HEK293 (cell line): Measurements from ENCODE around the gene KLC4.
A peak's percentile ranks its signal among the peaks of the same experiment; 100 is the strongest.
"Not testable (repeated sequence)": the region's sequence is repeated elsewhere in the genome, so short reads cannot be mapped to it uniquely, and the experiment has no call there.

Experiments
- CTCF ChIA-PET: fragments of 350-600 bp; formaldehyde crosslinking; extraction: SDS; loops from one replicate; lab custom pipeline; 2021; ENCODE audit warnings: antibody characterized with exemption; lab: Yijun Ruan, JAX
- POLR2A ChIA-PET: fragments of 300-600 bp; formaldehyde crosslinking; extraction: SDS; loops from one replicate; lab custom pipeline; 2020; ENCODE audit warnings: antibody characterized with exemption, inconsistent platforms; lab: Yijun Ruan, JAX
- H3K27ac ChIP-seq: fragments of 200-500 bp; sonication (Bioruptor generic); 2 replicates; pipeline ENCODE4 v1.5.1; 2014; ENCODE audit warnings: low read depth, low read length, control low read depth, inconsistent platforms; ENCODE audit errors: extremely low read depth
- H3K36me3 ChIP-seq, 2 experiments: fragments of 200-500 bp in 1 of 2; sonication (Bioruptor generic) in 1 of 2; 1 replicate in 1 of 2; 2 replicates in 1 of 2; pipeline ENCODE4 v1.5.1; 2014 to 2017; ENCODE audit warnings: inconsistent platforms in 2 of 2, low read length in 2 of 2; ENCODE audit not compliant: control insufficient read depth in 2 of 2, insufficient read depth in 1 of 2
- H3K4me1 ChIP-seq: fragments of 200-500 bp; sonication (Bioruptor generic); 2 replicates; pipeline ENCODE4 v1.5.1; 2014; ENCODE audit warnings: mild to moderate bottlenecking, low read length, inconsistent platforms; ENCODE audit not compliant: control insufficient read depth, insufficient read depth
- H3K4me3 ChIP-seq: 2 replicates; pipeline ENCODE4 v1.5.1; 2011; ENCODE audit warnings: low read depth, mild to moderate bottlenecking, control low read depth, low read length, moderate library complexity
- H3K9me3 ChIP-seq: fragments of 200-500 bp; sonication (Bioruptor generic); 2 replicates; pipeline ENCODE4 v1.5.1; 2014; ENCODE audit warnings: low read depth, low read length, inconsistent platforms; ENCODE audit not compliant: control insufficient read depth, insufficient read depth
- KLF10 ChIP-seq: fragments of 450-650 bp; IDR thresholded peaks from 2 replicates; pipeline ENCODE4 v1.5.1; 2018; ENCODE audit warnings: missing biosample characterization, mild to moderate bottlenecking, missing genetic modification characterization
- OSR2 ChIP-seq: fragments of 450-650 bp; formaldehyde crosslinking; IDR thresholded peaks from 2 replicates; pipeline ENCODE4 v1.5.1; 2016; ENCODE audit warnings: missing biosample characterization, missing genetic modification characterization
- PRDM1 ChIP-seq: fragments of 450-650 bp; formaldehyde crosslinking; IDR thresholded peaks from 2 replicates; pipeline ENCODE4; 2016; ENCODE audit warnings: missing biosample characterization, missing genetic modification characterization
- ZBTB21 ChIP-seq: fragments of 450-650 bp; formaldehyde crosslinking; IDR thresholded peaks from 2 replicates; pipeline ENCODE4 v1.5.1; 2017; ENCODE audit warnings: missing biosample characterization, missing genetic modification characterization
- ZNF19 ChIP-seq: fragments of 450-650 bp; formaldehyde crosslinking; IDR thresholded peaks from 2 replicates; pipeline ENCODE4; 2016; ENCODE audit warnings: missing biosample characterization, missing genetic modification characterization, low read depth
- ZNF23 ChIP-seq: fragments of 450-650 bp; formaldehyde crosslinking; IDR thresholded peaks from 2 replicates; pipeline ENCODE4 v1.5.1; 2016; ENCODE audit warnings: missing biosample characterization, missing genetic modification characterization, borderline replicate concordance
- ZNF394 ChIP-seq: fragments of 450-650 bp; formaldehyde crosslinking; IDR thresholded peaks from 2 replicates; pipeline ENCODE4 v1.5.1; 2016; ENCODE audit warnings: missing biosample characterization, missing genetic modification characterization, mild to moderate bottlenecking, moderate library complexity, borderline replicate concordance
- ZNF404 ChIP-seq: fragments of 450-650 bp; formaldehyde crosslinking; IDR thresholded peaks from 2 replicates; pipeline ENCODE4 v1.5.1; 2017; ENCODE audit warnings: missing biosample characterization, missing genetic modification characterization
- ZNF571 ChIP-seq: fragments of 450-650 bp; formaldehyde crosslinking; IDR thresholded peaks from 2 replicates; pipeline ENCODE4 v1.5.0; 2017; ENCODE audit warnings: missing biosample characterization, missing genetic modification characterization
- ZNF600 ChIP-seq: fragments of 450-650 bp; formaldehyde crosslinking; IDR thresholded peaks from 2 replicates; pipeline ENCODE4 v1.5.1; 2016; ENCODE audit warnings: missing biosample characterization, missing genetic modification characterization
- ZNF768 ChIP-seq: fragments of 450-650 bp; formaldehyde crosslinking; IDR thresholded peaks from 2 replicates; pipeline ENCODE4 v1.5.1; 2018; ENCODE audit warnings: missing biosample characterization, mild to moderate bottlenecking, missing genetic modification characterization
- ZXDB ChIP-seq: fragments of 450-650 bp; formaldehyde crosslinking; IDR thresholded peaks from 2 replicates; pipeline ENCODE4 v1.5.1; 2016; ENCODE audit warnings: missing biosample characterization, missing genetic modification characterization
- TF ChIP-seq, protein P1 (sequence below): fragments of 450-650 bp; formaldehyde crosslinking; IDR thresholded peaks from 2 replicates; pipeline ENCODE4 v1.5.1; 2017; ENCODE audit warnings: missing biosample characterization, mild to moderate bottlenecking, missing genetic modification characterization, moderate library complexity
- TF ChIP-seq, protein P2 (sequence below): fragments of 450-650 bp; formaldehyde crosslinking; IDR thresholded peaks from 2 replicates; pipeline ENCODE4 v1.5.1; 2017; ENCODE audit warnings: missing biosample characterization, missing genetic modification characterization
- TF ChIP-seq, protein P3 (sequence below): fragments of 450-650 bp; formaldehyde crosslinking; IDR thresholded peaks from 2 replicates; pipeline ENCODE4 v1.5.1; 2016; ENCODE audit warnings: missing biosample characterization, missing genetic modification characterization

The KLC4 gene

DNA sequence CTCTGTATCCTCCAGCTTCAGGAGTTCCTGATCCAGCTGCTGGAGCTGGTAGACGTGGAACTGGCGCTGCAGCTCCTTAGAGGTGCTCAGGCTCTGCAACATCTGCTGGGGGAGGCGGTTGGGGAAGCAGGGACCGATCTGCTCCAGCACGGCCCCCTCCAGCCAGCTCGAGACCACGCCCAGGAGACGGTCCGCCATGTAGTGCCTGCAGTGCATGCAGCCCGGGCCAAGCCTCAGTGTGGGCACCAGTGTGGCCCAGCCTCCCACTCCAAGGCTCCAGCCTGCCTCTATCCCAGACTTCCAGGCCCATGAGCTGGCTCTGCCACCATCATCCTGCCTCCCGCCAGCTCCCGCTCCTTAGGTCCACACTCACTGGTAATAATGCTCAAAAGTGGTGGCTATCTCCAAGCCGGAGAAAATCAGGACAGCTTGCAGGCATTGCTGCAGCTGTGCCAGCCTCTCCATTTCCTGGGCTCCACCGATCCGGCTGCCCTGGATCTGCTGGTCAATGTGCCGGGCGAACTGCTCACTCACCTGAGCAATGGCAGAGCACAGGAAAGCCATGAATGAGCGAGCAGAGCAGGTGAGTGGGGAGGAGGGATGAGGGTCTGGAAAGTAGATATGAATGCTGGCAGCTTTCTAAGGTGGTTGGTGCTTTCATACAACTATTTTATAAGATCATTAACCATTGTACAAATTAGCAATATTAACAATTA, 18.7 kb upstream of the KLC4 start:
- CTCF ChIA-PET = interaction anchor here (0.7 to 1.0 kb wide), 3 partner anchors 14 to 77 kb away, joined by 3 to 4 read pairs (median 4); no protein-coding TSS in a partner anchor
- TF ChIP-seq KLF10 (tag by site-specific recombination) (no peak), ZNF600 (tag by site-specific recombination) (0 out of 2 replicates have a peak, but pooled peaks have one; percentile 19)
- no peak overlapping the region for H3K4me3 ChIP-seq
- H3K4me1 ChIP-seq = no peaks in the 10 kb centered on the region
- POLR2A ChIA-PET = interaction anchor here (0.7 to 2.4 kb wide), 5 partner anchors 9 to 20 kb away, joined by 3 to 6 read pairs (median 5); partner anchors contain the start of genes CUL7 and RRP36
- H3K9me3 ChIP-seq = no peaks in the 10 kb centered on the region
- H3K27ac ChIP-seq = no peak overlapping the region
- peaks cover 41 to 84% of the 10 kb centered on the region in 2 experiments for H3K36me3 ChIP-seq

DNA sequence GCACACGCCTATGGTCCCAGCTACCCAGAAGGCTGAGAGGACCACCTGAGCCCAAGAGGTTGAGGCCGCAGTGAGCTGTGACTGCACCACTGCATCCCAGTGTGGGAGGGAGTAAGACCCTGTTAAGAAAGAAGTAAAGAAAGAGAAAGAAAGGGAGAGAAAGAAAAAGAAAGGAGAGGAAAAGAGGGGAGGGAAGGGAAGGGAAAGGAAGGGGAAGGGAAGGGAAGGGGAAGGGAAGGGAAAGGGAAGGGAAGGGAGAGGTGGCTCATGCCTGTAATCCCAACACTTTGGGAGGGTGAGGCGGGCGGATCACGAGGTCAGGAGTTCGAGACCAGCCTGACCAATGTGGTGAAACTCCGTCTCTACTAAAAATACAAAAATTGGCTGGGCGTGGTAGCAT, 18.0 kb upstream of the KLC4 start:
- not testable (repeated sequence) for H3K4me3 ChIP-seq, H3K27ac ChIP-seq, H3K9me3 ChIP-seq, H3K4me1 ChIP-seq
- CTCF ChIA-PET = interaction anchor here (0.6 to 1.5 kb wide), 3 partner anchors 14 to 103 kb away, joined by 3 read pairs; no protein-coding TSS in a partner anchor
- H3K36me3 ChIP-seq = peaks cover 34 to 86% of the 10 kb centered on the region in 2 experiments
- peak; percentile 94 for TF ChIP-seq PRDM1 (tag by site-specific recombination)
- TF ChIP-seq, all 188 proteins: peak for 1; not testable (repeated sequence) for 187
- POLR2A ChIA-PET = interaction anchor here (1.3 to 4.2 kb wide), 4 partner anchors 8 to 18 kb away, joined by 3 to 17 read pairs (median 5); partner anchors contain the start of gene CUL7

DNA sequence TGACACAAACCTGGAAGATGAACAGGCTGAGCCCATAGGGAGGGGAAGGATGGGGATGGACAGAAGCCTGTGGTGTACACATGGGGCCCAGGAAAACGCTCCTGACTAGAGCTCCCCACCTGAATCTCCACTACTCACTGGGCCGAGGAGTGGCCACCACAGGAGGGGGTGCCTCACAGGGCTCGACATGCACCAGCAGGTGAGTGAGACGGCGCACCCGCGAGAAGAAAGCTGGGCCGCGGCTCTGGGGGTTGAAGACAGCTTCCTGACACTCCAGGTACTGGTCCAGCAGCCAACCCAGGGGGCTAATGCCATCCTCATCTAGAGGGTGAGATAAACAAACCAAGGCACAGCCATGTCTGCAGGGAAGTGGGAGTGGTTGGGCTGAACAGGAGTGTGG, 16.1 kb upstream of the KLC4 start:
- TF ChIP-seq, protein P1, sequence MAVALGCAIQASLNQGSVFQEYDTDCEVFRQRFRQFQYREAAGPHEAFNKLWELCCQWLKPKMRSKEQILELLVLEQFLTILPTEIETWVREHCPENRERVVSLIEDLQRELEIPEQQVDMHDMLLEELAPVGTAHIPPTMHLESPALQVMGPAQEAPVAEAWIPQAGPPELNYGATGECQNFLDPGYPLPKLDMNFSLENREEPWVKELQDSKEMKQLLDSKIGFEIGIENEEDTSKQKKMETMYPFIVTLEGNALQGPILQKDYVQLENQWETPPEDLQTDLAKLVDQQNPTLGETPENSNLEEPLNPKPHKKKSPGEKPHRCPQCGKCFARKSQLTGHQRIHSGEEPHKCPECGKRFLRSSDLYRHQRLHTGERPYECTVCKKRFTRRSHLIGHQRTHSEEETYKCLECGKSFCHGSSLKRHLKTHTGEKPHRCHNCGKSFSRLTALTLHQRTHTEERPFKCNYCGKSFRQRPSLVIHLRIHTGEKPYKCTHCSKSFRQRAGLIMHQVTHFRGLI = 0 out of 2 replicates have a peak, but pooled peaks have one; percentile 25
- no peak for TF ChIP-seq ZNF571 (tag by site-specific recombination)
- TF ChIP-seq, protein P2, sequence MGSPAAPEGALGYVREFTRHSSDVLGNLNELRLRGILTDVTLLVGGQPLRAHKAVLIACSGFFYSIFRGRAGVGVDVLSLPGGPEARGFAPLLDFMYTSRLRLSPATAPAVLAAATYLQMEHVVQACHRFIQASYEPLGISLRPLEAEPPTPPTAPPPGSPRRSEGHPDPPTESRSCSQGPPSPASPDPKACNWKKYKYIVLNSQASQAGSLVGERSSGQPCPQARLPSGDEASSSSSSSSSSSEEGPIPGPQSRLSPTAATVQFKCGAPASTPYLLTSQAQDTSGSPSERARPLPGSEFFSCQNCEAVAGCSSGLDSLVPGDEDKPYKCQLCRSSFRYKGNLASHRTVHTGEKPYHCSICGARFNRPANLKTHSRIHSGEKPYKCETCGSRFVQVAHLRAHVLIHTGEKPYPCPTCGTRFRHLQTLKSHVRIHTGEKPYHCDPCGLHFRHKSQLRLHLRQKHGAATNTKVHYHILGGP (tag by site-specific recombination) = no peak
- H3K4me1 ChIP-seq = no peaks in the 10 kb centered on the region
- no peak overlapping the region for H3K27ac ChIP-seq
- POLR2A ChIA-PET = interaction anchor here (1.0 to 4.2 kb wide), 2 partner anchors 10 to 15 kb away, joined by 3 to 17 read pairs; partner anchors contain the start of gene CUL7
- no peaks in the 10 kb centered on the region for H3K9me3 ChIP-seq
- CTCF ChIA-PET = interaction anchor here (0.8 to 1.5 kb wide), 2 partner anchors 101 to 127 kb away, joined by 3 read pairs; no protein-coding TSS in a partner anchor
- peaks cover 25 to 86% of the 10 kb centered on the region in 2 experiments for H3K36me3 ChIP-seq
- no peak overlapping the region for H3K4me3 ChIP-seq

DNA sequence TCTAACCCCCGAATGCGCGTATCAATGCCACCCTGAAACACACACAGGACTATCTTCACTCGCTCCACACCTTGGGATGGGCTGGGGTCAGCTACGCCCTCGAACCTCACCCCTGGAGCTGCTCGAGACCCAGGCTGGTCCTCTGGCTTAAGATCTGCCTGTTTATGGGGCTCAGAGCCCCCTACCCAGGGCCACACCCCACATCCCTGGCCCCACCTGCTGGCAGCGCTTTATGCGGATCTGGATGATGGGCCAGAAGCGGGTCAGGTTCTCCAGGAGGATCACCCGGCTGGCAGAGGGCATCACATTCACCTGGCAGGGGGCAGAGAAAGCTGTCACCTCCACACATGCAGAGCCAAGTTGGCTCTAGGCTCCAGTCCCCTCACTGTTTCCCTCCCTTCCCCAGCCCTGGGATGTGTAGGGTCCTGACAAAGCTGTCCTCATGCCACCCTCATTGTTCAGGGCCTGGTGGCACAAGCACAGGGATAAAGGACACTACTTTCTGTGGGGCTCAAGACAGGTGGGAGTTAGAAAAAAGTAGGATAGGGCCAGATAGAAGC, 14.0 kb upstream of the KLC4 start:
- CTCF ChIA-PET = no interaction called here
- POLR2A ChIA-PET = interaction anchor here (0.6 to 4.2 kb wide), 3 partner anchors 8 to 635 kb away, joined by 3 to 17 read pairs (median 4); partner anchors contain the start of genes CUL7 and KLHDC3
- no peaks in the 10 kb centered on the region for H3K4me1 ChIP-seq
- H3K27ac ChIP-seq = no peak overlapping the region
- H3K36me3 ChIP-seq = peaks cover 29 to 86% of the 10 kb centered on the region in 2 experiments
- no peak overlapping the region for H3K4me3 ChIP-seq
- TF ChIP-seq ZXDB (no peak), ZBTB21 (no peak), ZNF571 (tag by site-specific recombination) (no peak), ZNF768 (tag by site-specific recombination) (no peak), ZNF404 (tag by site-specific recombination) (no peak), ZNF19 (tag by site-specific recombination) (no peak), ZNF23 (no peak), OSR2 (tag by site-specific recombination) (no peak), ZNF394 (tag by site-specific recombination) (no peak)
- TF ChIP-seq, protein P3, sequence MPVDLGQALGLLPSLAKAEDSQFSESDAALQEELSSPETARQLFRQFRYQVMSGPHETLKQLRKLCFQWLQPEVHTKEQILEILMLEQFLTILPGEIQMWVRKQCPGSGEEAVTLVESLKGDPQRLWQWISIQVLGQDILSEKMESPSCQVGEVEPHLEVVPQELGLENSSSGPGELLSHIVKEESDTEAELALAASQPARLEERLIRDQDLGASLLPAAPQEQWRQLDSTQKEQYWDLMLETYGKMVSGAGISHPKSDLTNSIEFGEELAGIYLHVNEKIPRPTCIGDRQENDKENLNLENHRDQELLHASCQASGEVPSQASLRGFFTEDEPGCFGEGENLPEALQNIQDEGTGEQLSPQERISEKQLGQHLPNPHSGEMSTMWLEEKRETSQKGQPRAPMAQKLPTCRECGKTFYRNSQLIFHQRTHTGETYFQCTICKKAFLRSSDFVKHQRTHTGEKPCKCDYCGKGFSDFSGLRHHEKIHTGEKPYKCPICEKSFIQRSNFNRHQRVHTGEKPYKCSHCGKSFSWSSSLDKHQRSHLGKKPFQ (tag by site-specific recombination) = no peak
- H3K9me3 ChIP-seq = no peaks in the 10 kb centered on the region
